NCI-H1092 (cell line): ENCODE data around the gene EHHADH.
A peak's percentile ranks its signal among the peaks of the same experiment; 100 is the strongest.
"Not testable (repeated sequence)": the region's sequence is repeated elsewhere in the genome, so short reads cannot be mapped to it uniquely, and the experiment has no call there.

Source experiments
- DNase-seq: peaks from one replicate; lab custom pipeline; 2025; lab: John Stamatoyannopoulos, UW

The EHHADH gene

DNA sequence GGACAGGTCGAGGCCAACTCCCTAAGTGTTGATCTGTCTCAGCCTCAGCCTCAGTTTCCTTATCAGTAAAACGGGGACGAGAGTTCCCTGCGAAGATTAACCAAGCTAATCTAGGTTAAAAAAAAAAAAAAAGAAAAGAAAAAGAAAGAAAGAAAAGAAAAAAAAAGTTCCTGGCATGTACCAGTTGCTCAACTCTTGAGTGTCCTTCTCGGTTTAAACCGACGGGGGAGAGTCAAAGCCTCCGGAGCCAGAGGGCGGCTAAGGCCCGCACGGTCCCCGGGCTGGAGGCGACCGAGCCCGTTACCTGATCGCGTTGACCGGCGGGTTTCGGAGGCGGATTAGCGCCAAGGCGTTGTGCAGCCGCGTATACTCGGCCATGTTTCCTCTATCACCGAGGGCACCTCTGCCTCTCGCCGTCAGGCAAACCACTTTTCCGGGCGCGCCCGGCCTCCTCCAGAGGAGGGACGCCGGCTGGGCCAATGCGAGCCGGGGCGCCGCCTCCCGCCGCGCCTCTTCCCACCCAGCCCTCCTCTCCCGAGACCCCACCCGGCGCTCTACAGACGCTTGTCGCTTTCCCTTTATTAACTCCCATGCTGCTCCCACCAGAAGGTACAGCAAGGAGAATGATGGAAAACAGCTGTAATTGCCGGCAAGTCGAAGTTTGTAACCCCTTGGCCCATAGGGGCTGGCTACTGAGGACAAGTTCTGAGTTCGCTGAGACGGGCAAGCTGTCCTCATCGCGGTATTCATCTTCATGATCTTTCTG, at the start of gene EHHADH:
Gene EHHADH (minus strand): TSS at position 405 of the 766 bp plus-strand sequence. CDS start 27 bp downstream, at position 378.
- peak; percentile 66 for DNase-seq

DNA sequence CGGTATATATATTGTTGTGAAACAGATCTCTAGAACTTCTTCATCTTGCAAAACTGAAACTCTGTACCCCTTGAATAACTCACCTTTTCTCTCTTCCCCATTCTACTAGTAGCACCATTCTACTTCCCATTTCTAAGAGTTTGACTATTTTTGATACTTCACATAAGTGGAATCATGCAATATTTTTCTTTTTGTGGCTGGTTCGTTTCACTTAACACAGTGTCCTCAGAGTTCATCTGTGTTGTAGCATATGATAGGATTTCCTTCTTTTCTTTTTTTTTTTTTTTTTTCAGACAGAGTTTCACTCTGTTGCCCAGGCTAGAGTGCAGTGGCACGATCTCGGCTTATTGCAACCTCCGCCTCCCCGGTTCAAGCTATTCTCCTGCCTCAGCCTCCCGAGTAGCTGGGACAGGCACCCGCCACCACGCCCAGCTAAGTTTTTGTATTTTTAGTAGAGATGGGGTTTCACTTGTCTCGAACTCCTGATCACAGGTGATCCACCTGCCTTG, 46.1 kb upstream of the EHHADH start:
- not testable (repeated sequence) for DNase-seq

GRCh38 chr3:185297867-185298266, 44.0 kb upstream of the EHHADH start:
- no peak for DNase-seq

DNA sequence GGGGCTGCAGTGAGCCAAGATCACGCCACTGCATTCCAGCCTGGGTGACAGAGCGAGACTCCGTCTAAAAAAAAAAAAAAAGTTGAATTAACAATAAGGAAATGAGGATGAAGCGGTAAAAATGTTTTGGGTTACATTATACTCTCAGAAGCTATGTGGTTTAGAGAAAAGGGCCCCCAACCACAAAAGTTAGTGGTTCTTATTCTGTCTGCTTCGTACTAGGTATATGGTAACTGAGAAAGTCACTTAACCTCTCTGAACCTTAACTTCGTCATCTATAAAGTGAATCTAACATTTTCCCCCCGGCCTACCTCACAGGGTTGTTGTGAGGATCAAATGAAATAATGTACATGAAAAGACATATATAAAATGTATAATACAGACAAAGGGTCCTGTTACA, 38.4 kb upstream of the EHHADH start:
- DNase-seq = no peak

DNA sequence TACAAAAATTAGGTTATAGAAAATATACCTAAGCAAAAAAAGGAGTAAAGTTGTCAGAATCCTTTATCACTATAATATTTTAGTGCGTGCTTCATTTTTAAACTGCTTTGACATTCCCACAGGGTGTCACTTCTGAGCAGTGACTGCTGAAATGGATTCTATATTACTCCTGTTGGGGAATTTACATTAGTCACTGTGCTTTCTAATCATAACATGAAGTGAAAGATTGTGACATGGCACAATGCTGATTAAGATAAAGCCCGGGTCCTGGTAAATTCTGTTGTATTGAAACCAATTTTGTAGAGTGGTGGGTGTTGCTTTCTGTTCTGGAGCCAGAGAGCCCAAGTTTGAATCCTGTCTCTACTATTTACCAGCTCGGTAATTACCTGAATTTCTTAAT, 36.4 kb upstream of the EHHADH start:
- no peak for DNase-seq

GRCh38 chr3:185283374-185283935, 29.6 kb upstream of the EHHADH start:
- DNase-seq = no peak

- DNase-seq = peak; percentile 96
Observed at GRCh38 chr3:185282696-185283373, 29.0 kb upstream of the EHHADH start.

DNA sequence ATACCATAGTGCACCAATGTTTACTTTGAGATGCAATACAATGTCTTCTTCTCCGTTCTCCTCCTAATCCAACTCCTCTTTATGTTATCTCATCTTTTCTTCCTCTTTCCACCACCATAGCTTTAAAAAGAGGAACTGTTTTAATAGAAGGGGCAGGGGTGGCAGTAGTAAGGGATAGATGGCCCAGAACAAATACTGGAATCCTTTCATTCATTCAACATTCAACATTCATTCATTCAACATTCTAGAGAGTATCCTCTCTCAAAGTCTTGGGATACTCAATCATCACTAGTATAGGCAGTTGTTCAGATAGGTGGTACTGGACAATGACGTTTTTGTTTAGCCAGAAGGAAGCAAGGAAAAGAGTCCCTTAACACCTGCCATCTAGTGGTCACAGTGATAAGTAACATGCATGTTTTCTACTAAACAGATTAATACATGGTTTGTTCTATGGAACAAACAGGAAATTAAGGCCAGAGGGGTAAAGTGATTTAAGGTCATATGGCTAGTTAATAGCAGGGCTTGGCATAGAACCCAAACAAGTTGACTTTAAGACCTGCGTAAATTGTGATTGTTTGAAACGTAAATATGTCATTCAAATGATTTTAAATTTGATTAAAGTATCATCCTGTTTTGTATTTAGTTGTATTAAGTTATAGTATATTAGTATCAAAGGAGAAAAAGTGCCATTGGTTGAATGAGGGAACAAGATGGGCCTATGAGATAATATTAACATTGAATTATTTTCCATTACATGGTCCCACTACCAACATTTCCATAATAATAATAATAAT, 26.9 kb upstream of the EHHADH start:
- no peak for DNase-seq

- DNase-seq = no peak
Observed at GRCh38 chr3:185279587-185280138, 25.8 kb upstream of the EHHADH start.

- DNase-seq = no peak
Observed at GRCh38 chr3:185276415-185276814, 22.6 kb upstream of the EHHADH start.

GRCh38 chr3:185272033-185272432, 18.2 kb upstream of the EHHADH start:
- DNase-seq = no peak

GRCh38 chr3:185270956-185271332, 17.1 kb upstream of the EHHADH start:
- no peak for DNase-seq

DNA sequence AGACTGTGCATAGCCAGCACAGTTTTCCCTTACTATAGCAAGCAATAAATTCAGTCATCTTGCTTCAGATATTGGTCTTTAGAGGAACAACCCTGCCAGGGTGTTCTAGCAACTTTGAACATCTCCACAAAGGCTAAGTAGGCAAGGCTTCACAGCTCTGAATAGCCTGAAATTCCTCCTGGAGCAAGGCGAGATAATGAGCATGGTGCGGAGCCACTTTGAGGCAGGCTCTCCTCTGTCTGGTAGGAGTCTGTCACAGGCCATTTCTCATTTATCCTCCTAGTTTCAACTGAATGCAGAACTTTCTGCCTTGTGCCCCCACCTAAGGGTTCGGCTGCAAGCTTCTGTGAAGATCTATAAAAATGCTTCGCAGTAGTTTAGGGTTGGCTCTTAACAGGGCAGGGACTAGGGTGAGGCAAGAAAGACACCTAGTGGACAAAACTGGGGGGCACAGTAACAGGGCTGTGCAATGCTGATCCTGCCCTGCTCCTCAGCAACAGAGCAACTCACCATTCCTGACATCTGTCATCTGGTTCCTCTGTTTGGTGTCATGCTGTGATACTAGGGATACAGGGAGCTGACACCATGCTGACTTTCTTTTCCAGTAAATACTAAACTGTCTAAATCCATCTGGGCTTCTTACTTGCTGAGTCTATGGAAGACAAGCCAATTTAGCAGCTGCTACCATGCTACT, 16.6 kb upstream of the EHHADH start:
- DNase-seq = no peak

GRCh38 chr3:185268194-185268962, 14.5 kb upstream of the EHHADH start:
- DNase-seq = no peak

- DNase-seq = no peak
Observed at GRCh38 chr3:185267193-185267592, 13.3 kb upstream of the EHHADH start.

- no peak for DNase-seq
Observed at GRCh38 chr3:185264849-185265553, 11.2 kb upstream of the EHHADH start.

DNA sequence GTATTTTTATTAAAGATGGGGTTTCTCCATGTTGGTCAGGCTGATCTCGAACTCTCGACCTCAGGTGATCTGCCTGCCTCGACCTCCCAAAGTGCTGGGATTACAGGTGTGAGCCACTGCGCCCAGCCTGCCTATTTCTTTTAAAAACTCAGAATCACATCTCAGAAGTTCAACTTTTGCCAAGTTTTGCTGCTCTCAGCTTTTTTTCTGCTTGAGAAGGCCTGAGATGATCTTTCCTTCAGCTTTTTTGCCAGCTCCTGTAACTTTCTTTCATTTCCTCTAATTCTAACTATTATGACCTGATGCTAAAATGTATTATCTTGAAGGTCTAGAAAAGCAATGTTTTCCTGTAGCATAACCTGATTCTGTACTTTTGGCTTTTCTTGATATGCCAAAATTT, 9.6 kb upstream of the EHHADH start:
- DNase-seq = no peak

- DNase-seq = no peak
Observed at GRCh38 chr3:185257334-185257733, 3.5 kb upstream of the EHHADH start.

DNA sequence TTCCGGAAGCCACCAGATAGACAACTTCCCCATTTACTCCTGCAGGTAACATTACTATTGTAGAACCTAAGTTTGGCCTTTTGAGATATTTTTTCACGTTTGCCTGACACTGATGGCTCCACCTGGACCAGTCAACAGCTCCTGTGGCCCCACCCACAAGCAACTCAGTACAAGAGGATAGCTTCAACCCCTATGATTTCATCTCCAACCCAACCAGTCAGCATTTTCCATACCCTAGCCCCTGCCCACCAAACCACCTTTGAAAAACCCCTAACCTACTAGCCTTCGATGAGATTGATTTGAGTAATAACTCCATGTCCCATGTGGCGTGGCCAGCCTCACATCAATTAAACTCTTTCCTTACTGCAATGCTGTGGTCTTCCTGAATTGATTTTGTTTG, 950 bp upstream of the EHHADH start:
- no peak for DNase-seq

GRCh38 chr3:185253133-185253532, 716 bp downstream of the EHHADH start:
- not testable (repeated sequence) for DNase-seq
